ENCODE data around the gene ANO4.

ANO4 gene

GRCh38 chr12:101173197-101173749 is 378.7 kb downstream of the ANO4 start:
- no peaks in the 10 kb centered on the region for H3K36me3 ChIP-seq (ENCODE audit: insufficient read depth, low read length)
- H3K4me3 ChIP-seq (ENCODE audit: low read length, poor library complexity, severe bottlenecking), result no peak overlapping the region
- no peaks in the 10 kb centered on the region for H3K9me2 ChIP-seq (replicated peaks; ENCODE audit: low read depth, low read length)
- H3K79me2 ChIP-seq (ENCODE audit: insufficient read depth, low read length), result no peaks in the 10 kb centered on the region
- H3K9me3 ChIP-seq (ENCODE audit: insufficient read depth, low read depth, low read length), result no peaks in the 10 kb centered on the region
- H3K4me1 ChIP-seq (ENCODE audit: insufficient read depth, low read length, poor library complexity, severe bottlenecking), result no peaks in the 10 kb centered on the region
- H3K9ac ChIP-seq (ENCODE audit: low read depth, low read length, poor library complexity, severe bottlenecking), result no peak overlapping the region
- TF ChIP-seq EZH2phosphoT487 (IDR thresholded peaks at IDR 0.05; ENCODE audit: borderline replicate concordance) (no peak), CTCF (conservative IDR thresholded peaks at IDR 0.05; ENCODE audit: low read length) (no peak)
- no peak overlapping the region for H2AFZ ChIP-seq (ENCODE audit: low read length)
- no peak overlapping the region for H3K4me2 ChIP-seq (ENCODE audit: low read depth, low read length, poor library complexity, severe bottlenecking)
- H4K20me1 ChIP-seq (ENCODE audit: insufficient read depth, low read length, poor library complexity, severe bottlenecking), result no peaks in the 10 kb centered on the region
- H3K27me3 ChIP-seq (ENCODE audit: insufficient read depth, low read length, poor library complexity, severe bottlenecking), result no peaks in the 10 kb centered on the region
- no peaks in the 10 kb centered on the region for H3F3A ChIP-seq (ENCODE audit: low read depth)

GRCh38 chr12:101174541-101174940 is 380.0 kb downstream of the ANO4 start:
- Histone ChIP-seq H4K20me1 (ENCODE audit: insufficient read depth, low read length, poor library complexity, severe bottlenecking) (no peaks in the 10 kb centered on the region), H3K9me3 (ENCODE audit: insufficient read depth, low read depth, low read length) (no peaks in the 10 kb centered on the region), H3K27me3 (ENCODE audit: insufficient read depth, low read length, poor library complexity, severe bottlenecking) (no peaks in the 10 kb centered on the region), H3K9ac (ENCODE audit: low read depth, low read length, poor library complexity, severe bottlenecking) (no peak overlapping the region), H3K4me3 (ENCODE audit: low read length, poor library complexity, severe bottlenecking) (no peak overlapping the region), H3K36me3 (ENCODE audit: insufficient read depth, low read length) (no peaks in the 10 kb centered on the region), H3K4me1 (ENCODE audit: insufficient read depth, low read length, poor library complexity, severe bottlenecking) (no peaks in the 10 kb centered on the region), H3K9me2 (replicated peaks; ENCODE audit: low read depth, low read length) (no peaks in the 10 kb centered on the region), H3F3A (ENCODE audit: low read depth) (no peaks in the 10 kb centered on the region), H3K79me2 (ENCODE audit: insufficient read depth, low read length) (no peaks in the 10 kb centered on the region), H2AFZ (ENCODE audit: low read length) (no peak overlapping the region), H3K4me2 (ENCODE audit: low read depth, low read length, poor library complexity, severe bottlenecking) (no peak overlapping the region)
- TF ChIP-seq CTCF (conservative IDR thresholded peaks at IDR 0.05; ENCODE audit: low read length) (no peak), EZH2phosphoT487 (IDR thresholded peaks at IDR 0.05; ENCODE audit: borderline replicate concordance) (no peak)
